Left lung (tissue), 10 donors: ENCODE measurements around the gene CCDC60. TPM values are rescaled to one million over a fixed set of nuclear protein-coding genes. Genes with fewer than 3 reads are reported as not detected.

Experiments used
- ATAC-seq: fragments of 200-7000 bp; cut with Tn5 transposase; one replicate; pipeline ENCODE4 v1.9.1; 2020; ENCODE audit warnings: moderate library complexity
- DNase-seq, 4 donors: peaks; one replicate each; pipeline ENCODE4 v3.0.0-alpha.2; 2013 to 2020
- H3K27ac ChIP-seq, 2 donors: fragments of 200-600 bp; sonication (generic) in 1 of 2; one replicate each; pipeline versions ENCODE4 v1.5.0 to v1.8.0; 2020 to 2021
- H3K27me3 ChIP-seq, 2 donors: fragments of 200-600 bp; sonication (generic) in 1 of 2; one replicate each; pipeline versions ENCODE4 v1.5.0 to v1.8.0; 2020 to 2021
- H3K36me3 ChIP-seq, 2 donors: fragments of 200-600 bp; sonication (generic) in 1 of 2; one replicate each; pipeline versions ENCODE4 v1.5.0 to v1.8.0; 2020 to 2021
- H3K4me1 ChIP-seq, 2 donors: fragments of 200-600 bp; one replicate each; pipeline ENCODE4 v1.8.0; 2021
- H3K4me3 ChIP-seq, 2 donors: fragments of 200-600 bp; sonication (generic) in 1 of 2; one replicate each; pipeline versions ENCODE4 v1.5.0 to v1.8.0; 2020 to 2021; ENCODE audit warnings: mild to moderate bottlenecking in 1 of 2
- H3K9me3 ChIP-seq, 2 donors: fragments of 200-600 bp; sonication (generic) in 1 of 2; one replicate each; pipeline versions ENCODE4 v1.5.0 to v1.8.0; 2020 to 2021
- CTCF ChIP-seq, 2 donors: fragments of 200-600 bp; sonication (generic) in 1 of 2; IDR thresholded peaks; one replicate each; pipeline versions ENCODE4 v1.5.0 to v1.8.0; 2021; ENCODE audit warnings: antibody characterized with exemption in 2 of 2
- intact Hi-C, 2 donors: fragments of 100-400 bp; cut with DNase I; formaldehyde crosslinking; loops; one replicate each; pipeline versions ENCODE4 v1.11.2 to v1.14.2; 2022
- polyA plus RNA-seq, 6 donors: library from polyadenylated mRNA; unstranded; fragments of 120-200 nt; gene quantifications; one replicate each; pipeline ENCODE4 v1.2.1, GENCODE V29; 2013; ENCODE audit not compliant: insufficient read length in 6 of 6
- total RNA-seq, 2 donors: library from RNA; stranded (reverse); fragmentation: NEBNext Ultra II Directional; extraction: Animal tissue kit (Norgen Biotek cat#: 25700); gene quantifications; one replicate each; pipeline ENCODE4 v1.2.1, GENCODE V29; 2021
- donor health status: DM: no; HTN: yes; CAD: no.
- donor health status: DM: no; HTN: no; CAD: no.

CCDC60 gene
- total and polyA plus RNA-seq, 8 donors, result 0.47 to 2.4 (median 1.8) TPM; not detected in 1

- Histone ChIP-seq H3K9me3 (peaks cover 0 to 5% of the 10 kb centered on the region in 2 donors), H3K4me3 (no peak overlapping the region), H3K27me3 (no peaks in the 10 kb centered on the region), H3K4me1 (no peaks in the 10 kb centered on the region), H3K27ac (no peak overlapping the region), H3K36me3 (no peaks in the 10 kb centered on the region)
- DNase-seq, result no peak
- no peak for TF ChIP-seq CTCF (IDR thresholded peaks at IDR 0.05)
- no peak for ATAC-seq
- intact Hi-C loops, result no loop called here
Observed at GRCh38 chr12:119456824-119457223, 122.3 kb downstream of the CCDC60 start.

- ATAC-seq (no peak), DNase-seq (no peak)
Observed at GRCh38 chr12:119457271-119457670, 122.7 kb downstream of the CCDC60 start.

GRCh38 chr12:119459481-119459880, 125.0 kb downstream of the CCDC60 start:
- no peaks in the 10 kb centered on the region for H3K27me3 ChIP-seq
- DNase-seq (no peak), ATAC-seq (no peak)
- intact Hi-C loops, result no loop called here
- TF ChIP-seq CTCF (IDR thresholded peaks at IDR 0.05), result no peak
- peaks cover 0 to 5% of the 10 kb centered on the region in 2 donors for H3K9me3 ChIP-seq
- no peaks in the 10 kb centered on the region for H3K4me1 ChIP-seq
- H3K4me3 ChIP-seq, result no peak overlapping the region
- H3K36me3 ChIP-seq, result no peaks in the 10 kb centered on the region
- no peak overlapping the region for H3K27ac ChIP-seq

More at GRCh38 chr12:119457271-119457670, 122.7 kb downstream of the CCDC60 start:
- intact Hi-C loops, result no loop called here
- Histone ChIP-seq H3K9me3 (peaks cover 0 to 5% of the 10 kb centered on the region in 2 donors), H3K4me1 (no peaks in the 10 kb centered on the region), H3K27me3 (no peaks in the 10 kb centered on the region), H3K36me3 (no peaks in the 10 kb centered on the region), H3K4me3 (no peak overlapping the region), H3K27ac (no peak overlapping the region)
- no peak for TF ChIP-seq CTCF (IDR thresholded peaks at IDR 0.05)

- no peak for TF ChIP-seq CTCF (IDR thresholded peaks at IDR 0.05)
- no peaks in the 10 kb centered on the region for H3K27me3 ChIP-seq
- ATAC-seq (no peak), DNase-seq (no peak)
- H3K27ac ChIP-seq, result no peak overlapping the region
- intact Hi-C loops, result no loop called here
- H3K4me3 ChIP-seq, result no peak overlapping the region
- peaks cover 0 to 5% of the 10 kb centered on the region in 2 donors for H3K9me3 ChIP-seq
- H3K36me3 ChIP-seq, result no peaks in the 10 kb centered on the region
- H3K4me1 ChIP-seq, result no peaks in the 10 kb centered on the region
Observed at GRCh38 chr12:119460876-119461275, 126.3 kb downstream of the CCDC60 start.

- Histone ChIP-seq H3K4me1 (no peaks in the 10 kb centered on the region), H3K9me3 (peaks cover 0 to 5% of the 10 kb centered on the region in 2 donors), H3K4me3 (no peak overlapping the region), H3K36me3 (no peaks in the 10 kb centered on the region), H3K27me3 (no peaks in the 10 kb centered on the region), H3K27ac (no peak overlapping the region)
- ATAC-seq, result no peak
- intact Hi-C loops, result no loop called here
- DNase-seq, result no peak
- TF ChIP-seq CTCF (IDR thresholded peaks at IDR 0.05), result no peak
Observed at GRCh38 chr12:119461636-119462214, 127.2 kb downstream of the CCDC60 start.
